Lung (tissue), 12 donors: Measurements from ENCODE around the gene ASPDH. TPM values are rescaled to one million over a fixed set of nuclear protein-coding genes. Genes with fewer than 3 reads are reported as not detected.

Experiments
- ATAC-seq: fragments of 200-7000 bp; cut with Tn5 transposase; one replicate; pipeline ENCODE4 v1.9.1; 2020; ENCODE audit warnings: moderate number of reproducible peaks; ENCODE audit not compliant: insufficient read depth, low FRiP score
- DNase-seq, 3 donors: peaks; one replicate each; pipeline ENCODE4 v3.0.0-alpha.2; 2013 to 2017
- H3K27ac ChIP-seq, 2 donors: one replicate each; pipeline ENCODE4 v1.5.1; 2013; ENCODE audit warnings: mild to moderate bottlenecking in 2 of 2, moderate library complexity in 2 of 2, control low read depth in 1 of 2, inconsistent platforms in 1 of 2, low read depth in 1 of 2, low read length in 1 of 2
- H3K27me3 ChIP-seq, 3 donors: one replicate each; pipeline ENCODE4 v1.5.1; 2013; ENCODE audit warnings: low read length in 2 of 3; ENCODE audit not compliant: control insufficient read depth in 3 of 3, insufficient read depth in 3 of 3
- H3K36me3 ChIP-seq, 4 donors: one replicate each; pipeline ENCODE4 v1.5.1; 2013; ENCODE audit warnings: low read length in 4 of 4, mild to moderate bottlenecking in 1 of 4, moderate library complexity in 1 of 4; ENCODE audit not compliant: control insufficient read depth in 4 of 4, insufficient read depth in 4 of 4
- H3K4me1 ChIP-seq, 5 donors: one replicate each; pipeline ENCODE4 v1.5.1; 2013; ENCODE audit warnings: low read length in 5 of 5, mild to moderate bottlenecking in 2 of 5, moderate library complexity in 1 of 5; ENCODE audit not compliant: control insufficient read depth in 5 of 5, insufficient read depth in 5 of 5
- H3K4me3 ChIP-seq: one replicate; pipeline ENCODE4 v1.5.1; 2013; ENCODE audit warnings: mild to moderate bottlenecking, control low read depth, moderate library complexity
- H3K9ac ChIP-seq, 2 donors: one replicate each; pipeline ENCODE4 v1.5.1; 2013; ENCODE audit warnings: low read length in 2 of 2, control low read depth in 1 of 2; ENCODE audit not compliant: insufficient read depth in 1 of 2
- H3K9me3 ChIP-seq, 4 donors: one replicate each; pipeline ENCODE4 v1.5.1; 2013; ENCODE audit warnings: low read length in 3 of 4, mild to moderate bottlenecking in 1 of 4, moderate library complexity in 1 of 4; ENCODE audit not compliant: control insufficient read depth in 4 of 4, insufficient read depth in 3 of 4
- WGBS, 2 donors: extraction: QIAGEN DNeasy Blood & Tissue Kit; methylation state at CpG; one replicate each; pipeline ENCODE4 v1.1.7; 2013; 5-methylcytosine and 5-hydroxymethylcytosine counted together
- polyA plus RNA-seq, 2 donors: library from polyadenylated mRNA; stranded (reverse); fragments of 200-250 nt; gene quantifications; one replicate each; pipeline ENCODE4 v1.2.1, GENCODE V29; 2013
- total RNA-seq, 2 donors: library from RNA; depleted of rRNA in 1 of 2; stranded (reverse); fragments of >200 nt in 1 of 2; gene quantifications; one replicate each; pipeline ENCODE4 v1.2.1, GENCODE V29; 2014 to 2021
- TF ChIP-seq, protein P1 (sequence below): IDR thresholded peaks from 2 replicates; pipeline ENCODE4 v1.5.1; 2012; ENCODE audit warnings: mild to moderate bottlenecking; ENCODE audit errors: control extremely low read depth, extremely low read depth
- donor health status: control.
- donor health status: control.
- donor health status: Bipolar disorder and iron deficiency.
- donor health status: healthy.
- donor health status: DM: yes; HTN: yes; CAD: no.

ASPDH gene
- total and polyA plus RNA-seq, 4 donors: not detected

DNA sequence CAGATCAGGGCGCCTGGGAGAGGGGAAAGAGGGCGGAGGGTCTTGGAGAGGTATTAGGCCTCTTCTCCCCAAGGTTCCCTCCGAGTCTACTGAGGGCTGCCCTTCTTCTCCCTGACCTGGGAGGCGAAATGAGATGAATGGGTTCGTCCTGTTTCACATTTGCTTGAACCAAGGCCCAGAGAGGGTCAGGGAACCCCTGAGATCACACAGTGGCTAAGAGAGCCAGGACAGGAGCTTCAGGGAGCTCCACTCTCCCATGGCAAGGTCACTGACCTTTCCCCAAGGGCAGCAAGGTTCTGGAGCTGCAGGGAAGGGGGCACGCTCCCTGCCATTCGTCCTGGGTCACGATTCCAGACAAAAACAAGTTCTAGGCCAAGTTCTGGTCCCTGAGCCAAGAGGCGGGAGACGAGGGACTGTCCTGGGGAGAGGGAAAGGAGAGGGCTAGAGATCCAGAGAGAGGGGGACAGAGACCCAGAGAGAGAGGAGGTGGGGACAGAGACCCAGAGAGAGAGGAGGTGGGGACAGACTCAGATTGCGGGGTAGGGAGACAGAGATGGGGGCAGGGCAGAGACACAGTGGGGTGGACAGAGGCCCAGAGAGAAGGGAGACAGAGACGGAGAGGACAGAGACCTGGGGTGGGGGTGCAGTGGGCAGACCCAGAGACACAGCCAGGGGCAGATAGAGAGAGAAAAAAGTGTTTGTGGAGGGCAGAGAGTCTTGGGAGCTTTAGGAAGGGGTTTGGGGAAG lies 541 bp downstream of the ASPDH start:
- H3K9me3 ChIP-seq: peaks cover 0 to 2% (median 0%) of the 10 kb centered on the region in 4 donors
- H3K4me1 ChIP-seq: peaks cover 0 to 10% (median 0%) of the 10 kb centered on the region in 5 donors
- ATAC-seq (no peak), DNase-seq (no peak)
- H3K4me3 ChIP-seq: no peak overlapping the region
- 66 to 77% methylated on average over 12 of the region's 12 CpGs for WGBS, 2 donors
- H3K27me3 ChIP-seq: no peaks in the 10 kb centered on the region
- no peak overlapping the region for H3K9ac ChIP-seq
- H3K36me3 ChIP-seq: no peaks in the 10 kb centered on the region
- TF ChIP-seq, protein P1, sequence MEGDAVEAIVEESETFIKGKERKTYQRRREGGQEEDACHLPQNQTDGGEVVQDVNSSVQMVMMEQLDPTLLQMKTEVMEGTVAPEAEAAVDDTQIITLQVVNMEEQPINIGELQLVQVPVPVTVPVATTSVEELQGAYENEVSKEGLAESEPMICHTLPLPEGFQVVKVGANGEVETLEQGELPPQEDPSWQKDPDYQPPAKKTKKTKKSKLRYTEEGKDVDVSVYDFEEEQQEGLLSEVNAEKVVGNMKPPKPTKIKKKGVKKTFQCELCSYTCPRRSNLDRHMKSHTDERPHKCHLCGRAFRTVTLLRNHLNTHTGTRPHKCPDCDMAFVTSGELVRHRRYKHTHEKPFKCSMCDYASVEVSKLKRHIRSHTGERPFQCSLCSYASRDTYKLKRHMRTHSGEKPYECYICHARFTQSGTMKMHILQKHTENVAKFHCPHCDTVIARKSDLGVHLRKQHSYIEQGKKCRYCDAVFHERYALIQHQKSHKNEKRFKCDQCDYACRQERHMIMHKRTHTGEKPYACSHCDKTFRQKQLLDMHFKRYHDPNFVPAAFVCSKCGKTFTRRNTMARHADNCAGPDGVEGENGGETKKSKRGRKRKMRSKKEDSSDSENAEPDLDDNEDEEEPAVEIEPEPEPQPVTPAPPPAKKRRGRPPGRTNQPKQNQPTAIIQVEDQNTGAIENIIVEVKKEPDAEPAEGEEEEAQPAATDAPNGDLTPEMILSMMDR: no peak
- H3K27ac ChIP-seq: no peak overlapping the region

DNA sequence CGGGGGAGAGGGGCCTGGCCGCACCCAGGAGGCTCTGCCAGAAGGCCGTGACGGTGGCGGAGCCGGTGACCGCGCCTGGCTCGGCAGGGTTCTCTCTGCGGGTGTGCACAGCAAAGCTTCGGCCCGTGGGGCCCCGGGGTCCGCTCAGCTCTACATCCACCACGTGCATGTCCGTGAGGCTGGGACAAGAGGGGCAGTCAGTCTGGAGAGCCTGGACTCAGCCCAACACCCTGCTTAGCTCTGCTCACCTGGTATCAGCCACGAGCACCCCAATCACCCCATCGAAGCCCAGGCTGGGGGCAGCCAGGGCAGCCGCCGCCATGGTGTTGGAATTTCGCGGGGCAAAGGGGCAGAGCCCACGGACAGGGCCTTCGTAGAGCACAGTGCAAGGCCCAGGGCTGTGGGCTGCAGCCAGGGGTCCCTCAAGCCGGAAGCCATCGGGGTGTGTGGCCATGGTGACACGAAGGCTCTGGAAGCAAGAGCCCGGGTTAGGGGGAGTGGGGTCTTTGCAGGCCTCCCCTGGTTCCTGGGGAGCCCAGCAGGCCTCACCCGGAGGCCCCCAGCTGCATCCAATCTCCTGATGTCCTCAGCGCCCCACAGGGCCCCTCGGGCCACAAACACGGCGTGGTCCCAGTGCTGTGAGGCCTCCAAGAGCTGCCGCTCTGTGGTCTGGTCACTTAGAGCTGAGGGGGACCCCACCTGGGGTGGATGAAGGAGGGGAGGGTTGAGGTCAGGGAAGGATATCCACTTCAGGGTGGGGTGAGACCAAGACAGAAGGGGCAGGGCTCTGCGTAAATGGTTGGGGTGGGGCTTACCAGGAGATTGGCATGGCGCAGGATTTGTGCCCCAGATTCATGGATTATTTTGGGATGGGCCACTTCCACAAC lies 1.4 kb downstream of the ASPDH start:
- no peaks in the 10 kb centered on the region for H3K36me3 ChIP-seq
- 92% methylated on average over 36 of the region's 36 CpGs for WGBS, 2 donors
- TF ChIP-seq, protein P1: no peak
- peaks cover 0 to 10% (median 0%) of the 10 kb centered on the region in 5 donors for H3K4me1 ChIP-seq
- no peak for DNase-seq
- H3K9ac ChIP-seq: no peak overlapping the region
- H3K9me3 ChIP-seq: peaks cover 0 to 2% (median 0%) of the 10 kb centered on the region in 4 donors
- no peak overlapping the region for H3K27ac ChIP-seq
- H3K4me3 ChIP-seq: no peak overlapping the region
- no peaks in the 10 kb centered on the region for H3K27me3 ChIP-seq
- ATAC-seq: no peak

DNA sequence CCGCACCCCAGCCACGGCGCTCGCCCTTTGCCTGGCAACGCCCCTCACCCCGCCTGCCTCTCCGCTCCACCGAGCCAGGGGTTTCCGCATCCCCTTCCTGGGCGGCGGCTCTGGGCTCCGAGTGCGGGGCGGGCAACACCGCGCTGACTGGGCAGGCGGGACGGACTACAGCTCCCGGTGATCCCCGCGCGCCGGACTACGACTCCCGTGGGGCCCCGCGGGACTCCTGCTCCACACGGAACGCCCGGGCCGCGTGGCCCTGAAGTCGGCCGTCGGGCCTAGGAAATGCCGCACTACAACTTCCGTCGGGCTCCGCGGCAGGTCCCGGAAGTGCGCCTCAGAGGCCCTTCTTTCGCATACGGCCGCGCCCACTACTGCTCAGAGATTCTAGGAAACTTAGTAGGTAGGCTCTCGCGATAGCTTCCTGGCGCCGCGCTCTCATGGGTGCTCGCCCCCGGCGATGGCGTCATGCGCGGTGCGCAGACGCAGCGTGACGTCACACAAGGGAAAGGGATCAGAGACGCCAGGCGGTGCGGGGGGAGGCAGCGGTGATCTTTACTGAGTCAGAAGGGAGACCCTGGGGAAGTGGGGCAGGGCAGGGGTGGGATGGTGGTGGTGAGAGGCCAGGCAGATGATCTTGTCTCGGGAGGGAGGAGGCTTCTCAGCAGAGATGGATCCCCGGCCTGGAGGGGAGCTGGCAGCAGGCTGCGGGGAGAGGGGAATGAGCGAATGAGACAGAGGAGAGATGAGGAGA lies 2.5 kb downstream of the ASPDH start, which contains the start of gene JOSD2:
JOSD2 (minus strand) TSS at position 123 of the 754 bp plus-strand sequence. CDS start 760 bp downstream, outside the sequence.
- H3K4me3 ChIP-seq: peak within 1 kb of the TSS; percentile 71
- H3K9me3 ChIP-seq: peaks cover 0 to 2% (median 0%) of the 10 kb centered on the region in 4 donors
- no peaks in the 10 kb centered on the region for H3K27me3 ChIP-seq
- peaks cover 0 to 10% (median 0%) of the 10 kb centered on the region in 5 donors for H3K4me1 ChIP-seq
- peak within 1 kb of the TSS; percentile 78 to 85 for H3K9ac ChIP-seq
- 2% methylated on average over 65 to 69 of the region's 69 CpGs for WGBS, 2 donors
- H3K36me3 ChIP-seq: peaks cover 0 to 2% (median 0%) of the 10 kb centered on the region in 4 donors
- peak; percentile 97 for ATAC-seq
- TF ChIP-seq, protein P1: peak; percentile 7
- DNase-seq: peak; percentile 99 to 100 (median 100)
- peak within 1 kb of the TSS; percentile 66 to 71 for H3K27ac ChIP-seq
